NCI-H82 treated with DMSO at 0.1 percent for 48 hours (cell line): ENCODE data around the gene PERCC1.
A peak's percentile ranks its signal among the peaks of the same experiment; 100 is the strongest.

Source experiments
- DNase-seq: peaks from one replicate; lab custom pipeline; 2025; ENCODE audit not compliant: unreplicated experiment; lab: John Stamatoyannopoulos, UW

Gene PERCC1

GRCh38 chr16:1408171-1408837 is 22.6 kb upstream of the PERCC1 start:
- DNase-seq: peak; percentile 66

GRCh38 chr16:1412847-1413246 is 18.0 kb upstream of the PERCC1 start:
- no peak for DNase-seq

GRCh38 chr16:1413684-1414531 is 17.0 kb upstream of the PERCC1 start:
- peak; percentile 27 for DNase-seq

- DNase-seq: peak; percentile 9
Observed at GRCh38 chr16:1414532-1415260, 16.2 kb upstream of the PERCC1 start, which contains the start of gene UNKL. Gene UNKL (minus strand): TSS chr16:1414704. CDS start chr16:1414691, 13 bp downstream.

- DNase-seq: no peak
Observed at GRCh38 chr16:1416521-1416941, 14.3 kb upstream of the PERCC1 start.

GRCh38 chr16:1420111-1420539 is 10.8 kb upstream of the PERCC1 start:
- DNase-seq: no peak

- no peak for DNase-seq
Observed at GRCh38 chr16:1422076-1422475, 8.8 kb upstream of the PERCC1 start.

GRCh38 chr16:1424028-1424427 is 6.8 kb upstream of the PERCC1 start:
- DNase-seq: no peak

- DNase-seq: no peak
Observed at GRCh38 chr16:1425616-1426370, 5.1 kb upstream of the PERCC1 start.

GRCh38 chr16:1426734-1427471 is 4.0 kb upstream of the PERCC1 start:
- DNase-seq: no peak

GRCh38 chr16:1427473-1428461 is 3.1 kb upstream of the PERCC1 start:
- DNase-seq: no peak

- DNase-seq: no peak
Observed at GRCh38 chr16:1428511-1428910, 2.4 kb upstream of the PERCC1 start.

GRCh38 chr16:1429012-1429411 is 1.9 kb upstream of the PERCC1 start:
- DNase-seq: no peak

GRCh38 chr16:1429631-1430030 is 1.2 kb upstream of the PERCC1 start:
- no peak for DNase-seq

- no peak for DNase-seq
Observed at GRCh38 chr16:1430214-1430758, 592 bp upstream of the PERCC1 start.

- DNase-seq: no peak
Observed at GRCh38 chr16:1431497-1432270, 806 bp downstream of the PERCC1 start.

GRCh38 chr16:1432388-1433262 is 1.7 kb downstream of the PERCC1 start:
- no peak for DNase-seq
